Neural cell (in vitro differentiated cells): ENCODE data around the gene LHPP. TPM values are rescaled to one million over a fixed set of nuclear protein-coding genes. Genes with fewer than 3 reads are reported as not detected.

Experiments
- H2AFZ ChIP-seq: fragments of 200-600, 300-800 bp; sonication (generic), shearing (Covaris generic); 2 replicates; pipeline ENCODE4 v1.6.0; 2014; ENCODE audit warnings: low read depth, mild to moderate bottlenecking, antibody characterized with exemption, low read length, moderate library complexity
- H3F3A ChIP-seq: fragments of 200-600 bp; shearing (Covaris generic); 2 replicates; pipeline ENCODE4 v1.6.1; 2016; ENCODE audit warnings: mild to moderate bottlenecking, moderate library complexity, mixed read lengths, antibody characterized with exemption, low read length; ENCODE audit not compliant: insufficient read depth, poor library complexity, severe bottlenecking
- H3K27ac ChIP-seq: fragments of 200-600, 300-800 bp; sonication (generic), shearing (Covaris generic); 2 replicates; pipeline ENCODE4 v1.5.1; 2014; ENCODE audit warnings: mild to moderate bottlenecking, low read length, moderate library complexity
- H3K27me3 ChIP-seq: fragments of 300-800, 200-600 bp; sonication (generic), shearing (Covaris generic); 2 replicates; pipeline ENCODE4 v1.6.0; 2014; ENCODE audit warnings: mild to moderate bottlenecking, low read depth, low read length, moderate library complexity; ENCODE audit not compliant: insufficient read depth
- H3K36me3 ChIP-seq: fragments of 300-800, 200-600 bp; sonication (generic), shearing (Covaris generic); 2 replicates; pipeline ENCODE4 v1.5.1; 2014; ENCODE audit warnings: mild to moderate bottlenecking, antibody characterized with exemption, low read length, moderate library complexity; ENCODE audit not compliant: insufficient read depth
- H3K4me2 ChIP-seq: fragments of 300-800, 200-600 bp; sonication (generic), shearing (Covaris generic); 2 replicates; pipeline ENCODE4 v1.6.0; 2014; ENCODE audit warnings: mild to moderate bottlenecking, low read length
- H3K4me3 ChIP-seq: fragments of 300-800, 200-600 bp; sonication (generic), shearing (Covaris generic); 2 replicates; pipeline ENCODE4 v1.5.1; 2014; ENCODE audit warnings: mild to moderate bottlenecking, low read length, moderate library complexity
- H3K79me2 ChIP-seq: fragments of 200-600 bp; shearing (Covaris generic); replicated peaks from 2 replicates; pipeline ENCODE4 v1.6.0; 2014; ENCODE audit warnings: mild to moderate bottlenecking, low read length, moderate library complexity; ENCODE audit not compliant: insufficient read depth
- H3K9ac ChIP-seq: fragments of 300-800, 200-600 bp; sonication (generic), shearing (Covaris generic); 2 replicates; pipeline ENCODE4 v1.6.1; 2016; ENCODE audit warnings: mild to moderate bottlenecking, low read length, mixed read lengths
- H3K9me2 ChIP-seq: fragments of 200-600 bp; shearing (Covaris generic); 2 replicates; pipeline ENCODE4 v1.6.1; 2016; ENCODE audit warnings: mild to moderate bottlenecking, low read length, mixed read lengths; ENCODE audit not compliant: insufficient read depth
- H3K9me3 ChIP-seq: fragments of 200-600, 300-800 bp; sonication (generic), shearing (Covaris generic); 2 replicates; pipeline ENCODE4 v1.6.1; 2016; ENCODE audit warnings: mild to moderate bottlenecking, mixed run types, low read length, moderate library complexity, mixed read lengths
- H4K20me1 ChIP-seq: fragments of 200-600 bp; shearing (Covaris generic); 2 replicates; pipeline ENCODE4 v1.6.1; 2016; ENCODE audit warnings: mild to moderate bottlenecking, mixed run types; ENCODE audit not compliant: insufficient read depth
- EP300 ChIP-seq: fragments of 450-650 bp; conservative IDR thresholded peaks from 2 replicates; pipeline ENCODE4 v1.6.1; 2014; ENCODE audit warnings: antibody characterized with exemption, mild to moderate bottlenecking, moderate library complexity; ENCODE audit not compliant: poor library complexity, severe bottlenecking
- EZH2 ChIP-seq: fragments of 200-600, 300-800 bp; shearing (Covaris generic), sonication (generic); IDR thresholded peaks from 2 replicates; pipeline ENCODE4 v1.6.1; 2014; ENCODE audit warnings: antibody characterized with exemption, low read length, borderline replicate concordance, mild to moderate bottlenecking; ENCODE audit not compliant: insufficient read depth, poor library complexity, severe bottlenecking
- MXI1 ChIP-seq: fragments of 450-650 bp; conservative IDR thresholded peaks from 2 replicates; pipeline ENCODE4 v1.6.1; 2014; ENCODE audit warnings: antibody characterized with exemption, mild to moderate bottlenecking; ENCODE audit not compliant: poor library complexity, severe bottlenecking
- POLR2AphosphoS5 ChIP-seq: IDR thresholded peaks from 2 replicates; pipeline ENCODE4 v1.6.1; 2012
- RAD21 ChIP-seq: fragments of 450-650 bp; conservative IDR thresholded peaks from 2 replicates; pipeline ENCODE4 v1.6.1; 2014; ENCODE audit warnings: antibody characterized with exemption, mild to moderate bottlenecking, moderate library complexity
- SMC3 ChIP-seq: fragments of 450-650 bp; conservative IDR thresholded peaks from 2 replicates; pipeline ENCODE4 v1.6.1; 2014; ENCODE audit warnings: antibody characterized with exemption, mild to moderate bottlenecking, moderate library complexity; ENCODE audit not compliant: poor library complexity
- TAF1 ChIP-seq: IDR thresholded peaks from 2 replicates; pipeline ENCODE4 v1.6.1; 2012; ENCODE audit warnings: low read depth
- polyA plus RNA-seq: library from polyadenylated mRNA; depleted of rRNA; stranded (reverse); fragments of >200 nt; gene quantifications from 2 replicates; pipeline ENCODE4 v1.2.3, GENCODE V29; 2014
- TF ChIP-seq, protein P1 (sequence below): fragments of 450-650 bp; IDR thresholded peaks from 2 replicates; pipeline ENCODE4 v1.5.1; 2014; ENCODE audit warnings: antibody characterized with exemption, mild to moderate bottlenecking, moderate library complexity; ENCODE audit not compliant: poor library complexity, severe bottlenecking
- TF ChIP-seq, protein P2 (sequence below): IDR thresholded peaks from 2 replicates; pipeline ENCODE4 v1.6.1; 2012; ENCODE audit warnings: borderline replicate concordance

The LHPP gene
- polyA plus RNA-seq, 1 donor from 2014 or later, result 16.0 TPM

DNA sequence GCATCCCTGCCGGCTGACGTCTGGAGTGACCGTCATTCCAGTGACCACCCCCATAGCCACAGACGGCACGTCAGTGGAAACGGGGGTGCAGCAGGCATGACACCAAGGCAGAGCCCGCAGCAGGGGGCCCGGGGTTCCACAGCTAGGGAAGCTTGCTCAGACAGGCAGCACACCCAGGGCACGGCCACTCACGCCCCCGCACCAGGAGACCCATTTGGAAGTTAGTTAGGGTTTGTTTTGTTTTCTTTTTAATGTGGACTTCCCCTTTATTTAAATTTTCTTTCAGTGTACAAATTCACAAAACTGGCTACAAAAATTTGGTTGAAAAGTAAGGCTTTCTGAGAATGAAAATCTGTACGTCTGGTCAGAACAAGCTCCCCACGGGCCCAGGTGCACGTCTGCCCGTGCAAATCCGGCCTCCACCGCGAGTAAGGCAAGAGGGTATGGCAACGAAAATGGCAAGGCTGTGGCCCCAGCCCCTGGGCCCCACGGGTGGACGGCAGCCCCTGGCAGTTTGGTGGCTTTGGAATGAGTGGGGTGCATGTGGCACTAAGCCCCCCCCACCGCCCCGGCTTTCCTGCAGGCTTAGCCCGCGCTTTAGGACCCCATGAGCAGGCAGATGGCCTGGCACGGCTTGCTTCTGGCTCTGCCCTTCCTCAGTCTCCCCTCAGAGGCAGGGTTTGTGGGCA lies 158.3 kb downstream of the LHPP start:
- H3K9ac ChIP-seq, result no peak overlapping the region
- no peak overlapping the region for H3K27ac ChIP-seq
- no peaks in the 10 kb centered on the region for H3F3A ChIP-seq
- H4K20me1 ChIP-seq, result no peaks in the 10 kb centered on the region
- H3K9me2 ChIP-seq, result no peaks in the 10 kb centered on the region
- TF ChIP-seq SMC3 (no peak), TAF1 (no peak), EP300 (no peak), RAD21 (no peak), POLR2AphosphoS5 (no peak), MXI1 (no peak), EZH2 (no peak)
- TF ChIP-seq, protein P1, sequence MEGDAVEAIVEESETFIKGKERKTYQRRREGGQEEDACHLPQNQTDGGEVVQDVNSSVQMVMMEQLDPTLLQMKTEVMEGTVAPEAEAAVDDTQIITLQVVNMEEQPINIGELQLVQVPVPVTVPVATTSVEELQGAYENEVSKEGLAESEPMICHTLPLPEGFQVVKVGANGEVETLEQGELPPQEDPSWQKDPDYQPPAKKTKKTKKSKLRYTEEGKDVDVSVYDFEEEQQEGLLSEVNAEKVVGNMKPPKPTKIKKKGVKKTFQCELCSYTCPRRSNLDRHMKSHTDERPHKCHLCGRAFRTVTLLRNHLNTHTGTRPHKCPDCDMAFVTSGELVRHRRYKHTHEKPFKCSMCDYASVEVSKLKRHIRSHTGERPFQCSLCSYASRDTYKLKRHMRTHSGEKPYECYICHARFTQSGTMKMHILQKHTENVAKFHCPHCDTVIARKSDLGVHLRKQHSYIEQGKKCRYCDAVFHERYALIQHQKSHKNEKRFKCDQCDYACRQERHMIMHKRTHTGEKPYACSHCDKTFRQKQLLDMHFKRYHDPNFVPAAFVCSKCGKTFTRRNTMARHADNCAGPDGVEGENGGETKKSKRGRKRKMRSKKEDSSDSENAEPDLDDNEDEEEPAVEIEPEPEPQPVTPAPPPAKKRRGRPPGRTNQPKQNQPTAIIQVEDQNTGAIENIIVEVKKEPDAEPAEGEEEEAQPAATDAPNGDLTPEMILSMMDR, result no peak
- TF ChIP-seq, protein P2, sequence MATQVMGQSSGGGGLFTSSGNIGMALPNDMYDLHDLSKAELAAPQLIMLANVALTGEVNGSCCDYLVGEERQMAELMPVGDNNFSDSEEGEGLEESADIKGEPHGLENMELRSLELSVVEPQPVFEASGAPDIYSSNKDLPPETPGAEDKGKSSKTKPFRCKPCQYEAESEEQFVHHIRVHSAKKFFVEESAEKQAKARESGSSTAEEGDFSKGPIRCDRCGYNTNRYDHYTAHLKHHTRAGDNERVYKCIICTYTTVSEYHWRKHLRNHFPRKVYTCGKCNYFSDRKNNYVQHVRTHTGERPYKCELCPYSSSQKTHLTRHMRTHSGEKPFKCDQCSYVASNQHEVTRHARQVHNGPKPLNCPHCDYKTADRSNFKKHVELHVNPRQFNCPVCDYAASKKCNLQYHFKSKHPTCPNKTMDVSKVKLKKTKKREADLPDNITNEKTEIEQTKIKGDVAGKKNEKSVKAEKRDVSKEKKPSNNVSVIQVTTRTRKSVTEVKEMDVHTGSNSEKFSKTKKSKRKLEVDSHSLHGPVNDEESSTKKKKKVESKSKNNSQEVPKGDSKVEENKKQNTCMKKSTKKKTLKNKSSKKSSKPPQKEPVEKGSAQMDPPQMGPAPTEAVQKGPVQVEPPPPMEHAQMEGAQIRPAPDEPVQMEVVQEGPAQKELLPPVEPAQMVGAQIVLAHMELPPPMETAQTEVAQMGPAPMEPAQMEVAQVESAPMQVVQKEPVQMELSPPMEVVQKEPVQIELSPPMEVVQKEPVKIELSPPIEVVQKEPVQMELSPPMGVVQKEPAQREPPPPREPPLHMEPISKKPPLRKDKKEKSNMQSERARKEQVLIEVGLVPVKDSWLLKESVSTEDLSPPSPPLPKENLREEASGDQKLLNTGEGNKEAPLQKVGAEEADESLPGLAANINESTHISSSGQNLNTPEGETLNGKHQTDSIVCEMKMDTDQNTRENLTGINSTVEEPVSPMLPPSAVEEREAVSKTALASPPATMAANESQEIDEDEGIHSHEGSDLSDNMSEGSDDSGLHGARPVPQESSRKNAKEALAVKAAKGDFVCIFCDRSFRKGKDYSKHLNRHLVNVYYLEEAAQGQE, result no peak
- H3K79me2 ChIP-seq, result no peaks in the 10 kb centered on the region
- no peak overlapping the region for H2AFZ ChIP-seq
- H3K4me2 ChIP-seq, result no peak overlapping the region
- H3K9me3 ChIP-seq, result no peaks in the 10 kb centered on the region
- no peaks in the 10 kb centered on the region for H3K36me3 ChIP-seq
- H3K4me3 ChIP-seq, result no peak overlapping the region
- no peaks in the 10 kb centered on the region for H3K27me3 ChIP-seq

DNA sequence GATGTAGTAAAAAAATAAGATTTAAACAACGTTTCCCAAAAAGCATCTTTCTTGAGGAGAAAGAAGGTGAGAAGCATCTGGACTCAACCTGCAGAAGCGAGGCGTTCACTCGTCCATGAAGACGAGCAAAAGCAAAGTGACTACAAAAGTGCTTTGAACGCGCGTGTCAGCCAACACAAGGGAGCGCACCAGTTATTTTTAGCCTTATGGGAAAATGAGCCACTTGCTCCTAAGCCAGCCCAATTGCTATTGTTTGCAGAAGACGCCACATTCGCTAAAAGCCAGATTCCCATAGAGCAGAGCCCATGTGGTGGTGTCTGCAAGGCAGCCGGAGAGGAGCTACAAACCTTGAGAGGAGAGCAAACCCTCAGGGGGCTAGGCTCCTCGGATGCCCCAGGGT lies 160.0 kb downstream of the LHPP start:
- H3K27ac ChIP-seq, result peak overlapping the region; percentile 16
- H3K9me3 ChIP-seq, result no peaks in the 10 kb centered on the region
- TF ChIP-seq POLR2AphosphoS5 (no peak), TAF1 (no peak), SMC3 (no peak), EP300 (no peak), EZH2 (no peak), MXI1 (no peak), RAD21 (no peak)
- TF ChIP-seq, protein P2, result no peak
- no peak overlapping the region for H3K4me3 ChIP-seq
- no peak overlapping the region for H3K9ac ChIP-seq
- H3F3A ChIP-seq, result no peaks in the 10 kb centered on the region
- no peaks in the 10 kb centered on the region for H3K9me2 ChIP-seq
- H3K79me2 ChIP-seq, result no peaks in the 10 kb centered on the region
- no peak overlapping the region for H3K4me2 ChIP-seq
- H2AFZ ChIP-seq, result no peak overlapping the region
- no peaks in the 10 kb centered on the region for H3K36me3 ChIP-seq
- H3K27me3 ChIP-seq, result no peaks in the 10 kb centered on the region
- no peaks in the 10 kb centered on the region for H4K20me1 ChIP-seq
